ENCODE results near the gene SRBD1.

GRCh38 chr2:45370369-45370768 lies 240.7 kb downstream of the SRBD1 start:
- TF ChIP-seq, protein P1, sequence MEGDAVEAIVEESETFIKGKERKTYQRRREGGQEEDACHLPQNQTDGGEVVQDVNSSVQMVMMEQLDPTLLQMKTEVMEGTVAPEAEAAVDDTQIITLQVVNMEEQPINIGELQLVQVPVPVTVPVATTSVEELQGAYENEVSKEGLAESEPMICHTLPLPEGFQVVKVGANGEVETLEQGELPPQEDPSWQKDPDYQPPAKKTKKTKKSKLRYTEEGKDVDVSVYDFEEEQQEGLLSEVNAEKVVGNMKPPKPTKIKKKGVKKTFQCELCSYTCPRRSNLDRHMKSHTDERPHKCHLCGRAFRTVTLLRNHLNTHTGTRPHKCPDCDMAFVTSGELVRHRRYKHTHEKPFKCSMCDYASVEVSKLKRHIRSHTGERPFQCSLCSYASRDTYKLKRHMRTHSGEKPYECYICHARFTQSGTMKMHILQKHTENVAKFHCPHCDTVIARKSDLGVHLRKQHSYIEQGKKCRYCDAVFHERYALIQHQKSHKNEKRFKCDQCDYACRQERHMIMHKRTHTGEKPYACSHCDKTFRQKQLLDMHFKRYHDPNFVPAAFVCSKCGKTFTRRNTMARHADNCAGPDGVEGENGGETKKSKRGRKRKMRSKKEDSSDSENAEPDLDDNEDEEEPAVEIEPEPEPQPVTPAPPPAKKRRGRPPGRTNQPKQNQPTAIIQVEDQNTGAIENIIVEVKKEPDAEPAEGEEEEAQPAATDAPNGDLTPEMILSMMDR (IDR thresholded peaks at IDR 0.05) = no peak
- TF ChIP-seq POLR2A (IDR thresholded peaks at IDR 0.05) = no peak
